ENCODE results near the gene CDYL. TPM values are rescaled to one million over a fixed set of nuclear protein-coding genes. Genes with fewer than 3 reads are reported as not detected.

CDYL gene
- total RNA-seq, 1 experiment from 2014 or later, result 60.8 TPM

DNA sequence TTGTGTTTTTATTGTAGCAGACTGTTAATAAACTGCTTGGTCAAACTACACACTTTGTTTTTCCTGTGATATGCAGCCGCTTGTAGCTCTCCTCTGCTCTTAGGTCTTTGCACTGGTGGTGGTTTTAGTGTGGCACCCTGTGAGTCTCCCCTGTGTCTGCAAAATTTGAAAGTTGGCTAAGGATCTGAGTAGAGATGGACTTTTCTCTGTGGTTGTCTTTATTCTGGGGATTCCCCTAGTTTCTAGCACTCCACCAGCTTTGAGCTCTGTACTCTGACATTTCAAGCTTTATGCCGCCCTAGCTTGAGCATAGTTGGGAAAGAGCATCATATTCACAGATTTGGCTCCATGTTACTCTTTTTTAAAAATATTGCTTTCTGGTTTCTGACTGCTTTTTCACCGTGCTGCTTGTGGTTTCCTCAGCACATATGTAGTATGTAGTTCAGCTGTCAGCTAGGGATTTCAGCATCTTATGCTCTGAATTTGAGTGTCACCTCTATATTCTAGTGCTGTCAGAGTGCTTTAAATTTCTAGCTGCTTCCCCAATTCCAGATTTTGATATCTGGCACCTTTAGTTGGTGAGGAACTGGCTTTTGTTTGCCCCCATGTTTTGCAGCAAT, 25.4 kb downstream of the CDYL start:
- ChIA-PET CTCF (no interaction called here), POLR2A (ENCODE audit: unreplicated experiment) (no interaction called here)
- no peak for DNase-seq
- no TSS peak for BruUV-seq (replicated peaks)
- Histone ChIP-seq H3K36me3 (ENCODE audit: low read depth) (no peaks in the 10 kb centered on the region), H3K4me3 (no peak overlapping the region), H3K4me1 (replicated peaks; ENCODE audit: insufficient read depth) (no peaks in the 10 kb centered on the region), H3F3A (ENCODE audit: insufficient read depth, low read depth) (no peaks in the 10 kb centered on the region), H3K79me2 (ENCODE audit: low read depth) (peaks cover 44% of the 10 kb centered on the region), H4K20me1 (ENCODE audit: insufficient read depth) (no peaks in the 10 kb centered on the region), H3K9me3 (ENCODE audit: insufficient read depth, low read depth) (no peaks in the 10 kb centered on the region), H3K4me2 (no peak overlapping the region), H2AFZ (no peak overlapping the region), H3K9me2 (ENCODE audit: insufficient read depth) (no peaks in the 10 kb centered on the region), H3K27me3 (ENCODE audit: insufficient read depth, low read depth) (no peaks in the 10 kb centered on the region), H3K27ac (no peak overlapping the region)
- TF ChIP-seq, protein P1, sequence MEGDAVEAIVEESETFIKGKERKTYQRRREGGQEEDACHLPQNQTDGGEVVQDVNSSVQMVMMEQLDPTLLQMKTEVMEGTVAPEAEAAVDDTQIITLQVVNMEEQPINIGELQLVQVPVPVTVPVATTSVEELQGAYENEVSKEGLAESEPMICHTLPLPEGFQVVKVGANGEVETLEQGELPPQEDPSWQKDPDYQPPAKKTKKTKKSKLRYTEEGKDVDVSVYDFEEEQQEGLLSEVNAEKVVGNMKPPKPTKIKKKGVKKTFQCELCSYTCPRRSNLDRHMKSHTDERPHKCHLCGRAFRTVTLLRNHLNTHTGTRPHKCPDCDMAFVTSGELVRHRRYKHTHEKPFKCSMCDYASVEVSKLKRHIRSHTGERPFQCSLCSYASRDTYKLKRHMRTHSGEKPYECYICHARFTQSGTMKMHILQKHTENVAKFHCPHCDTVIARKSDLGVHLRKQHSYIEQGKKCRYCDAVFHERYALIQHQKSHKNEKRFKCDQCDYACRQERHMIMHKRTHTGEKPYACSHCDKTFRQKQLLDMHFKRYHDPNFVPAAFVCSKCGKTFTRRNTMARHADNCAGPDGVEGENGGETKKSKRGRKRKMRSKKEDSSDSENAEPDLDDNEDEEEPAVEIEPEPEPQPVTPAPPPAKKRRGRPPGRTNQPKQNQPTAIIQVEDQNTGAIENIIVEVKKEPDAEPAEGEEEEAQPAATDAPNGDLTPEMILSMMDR (conservative IDR thresholded peaks at IDR 0.05), result no peak
- no peak for TF ChIP-seq EZH2 (IDR thresholded peaks at IDR 0.05; ENCODE audit: low read depth)
- intact Hi-C loops (cut with micrococcal nuclease; ENCODE audit: unreplicated experiment), result no loop called here

DNA sequence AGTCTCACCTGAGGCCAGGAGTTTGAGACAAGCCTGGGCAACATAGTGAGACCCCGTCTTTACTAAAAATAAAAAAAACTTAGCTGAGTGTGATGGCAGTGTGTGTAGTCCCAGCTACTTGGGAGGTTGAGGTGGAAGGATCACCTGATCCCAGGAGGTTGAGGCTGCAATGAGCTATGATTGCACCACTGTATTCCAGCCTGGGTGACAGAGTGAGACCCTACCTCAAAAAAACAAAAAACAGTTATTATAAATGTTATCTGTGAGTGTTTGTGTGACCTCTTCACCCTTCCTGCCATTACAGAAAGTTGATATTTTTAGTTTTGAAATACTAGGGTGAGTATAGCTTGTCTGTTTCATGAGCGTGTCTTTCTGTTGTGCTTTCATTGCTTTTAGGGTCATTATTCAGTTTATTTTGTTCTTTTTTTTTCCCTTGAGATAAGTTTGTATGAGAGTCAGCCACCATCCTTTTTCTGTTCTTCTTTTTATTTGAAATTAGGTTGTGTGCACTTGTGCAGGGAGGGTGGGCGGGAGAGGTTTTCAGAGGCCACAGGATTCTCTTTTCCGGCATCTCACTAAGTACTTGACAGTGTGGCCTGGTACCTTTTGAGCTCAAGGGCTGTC, 26.2 kb downstream of the CDYL start:
- H3K27me3 ChIP-seq (ENCODE audit: insufficient read depth, low read depth), result no peaks in the 10 kb centered on the region
- H4K20me1 ChIP-seq (ENCODE audit: insufficient read depth), result no peaks in the 10 kb centered on the region
- BruUV-seq (replicated peaks), result no TSS peak
- no peak for TF ChIP-seq EZH2 (IDR thresholded peaks at IDR 0.05; ENCODE audit: low read depth)
- TF ChIP-seq, protein P1 (conservative IDR thresholded peaks at IDR 0.05), result no peak
- peaks cover 38% of the 10 kb centered on the region for H3K79me2 ChIP-seq (ENCODE audit: low read depth)
- no peaks in the 10 kb centered on the region for H3K9me2 ChIP-seq (ENCODE audit: insufficient read depth)
- H3K36me3 ChIP-seq (ENCODE audit: low read depth), result no peaks in the 10 kb centered on the region
- no peak overlapping the region for H3K4me2 ChIP-seq
- H3K27ac ChIP-seq, result no peak overlapping the region
- intact Hi-C loops (cut with micrococcal nuclease; ENCODE audit: unreplicated experiment), result no loop called here
- no peak overlapping the region for H2AFZ ChIP-seq
- no peak overlapping the region for H3K4me3 ChIP-seq
- H3K4me1 ChIP-seq (replicated peaks; ENCODE audit: insufficient read depth), result no peaks in the 10 kb centered on the region
- no peak for DNase-seq
- no peaks in the 10 kb centered on the region for H3F3A ChIP-seq (ENCODE audit: insufficient read depth, low read depth)
- ChIA-PET CTCF (no interaction called here), POLR2A (ENCODE audit: unreplicated experiment) (no interaction called here)
- no peaks in the 10 kb centered on the region for H3K9me3 ChIP-seq (ENCODE audit: insufficient read depth, low read depth)

DNA sequence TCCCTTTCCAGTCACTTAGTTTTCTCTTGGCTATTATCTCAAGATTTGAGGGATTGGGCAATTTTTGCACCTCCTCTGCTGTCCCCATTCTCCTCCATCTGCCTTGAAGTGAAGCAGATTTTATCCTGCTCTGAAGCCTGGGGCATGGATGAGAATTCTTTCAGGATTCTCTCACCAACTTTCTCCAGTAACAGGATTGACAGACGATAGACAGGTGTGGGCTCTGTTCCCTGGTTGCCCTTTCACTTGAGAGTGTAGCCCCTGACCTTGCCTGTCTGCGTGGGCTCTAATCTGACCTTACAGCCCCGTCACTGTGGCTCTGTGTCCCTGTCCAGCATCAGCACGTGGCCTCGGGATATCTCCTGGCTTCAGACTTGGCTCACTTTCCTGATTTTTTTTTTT, 27.1 kb downstream of the CDYL start:
- H3K27me3 ChIP-seq (ENCODE audit: insufficient read depth, low read depth), result no peaks in the 10 kb centered on the region
- no peak overlapping the region for H3K4me2 ChIP-seq
- no peaks in the 10 kb centered on the region for H3K9me2 ChIP-seq (ENCODE audit: insufficient read depth)
- intact Hi-C loops (cut with micrococcal nuclease; ENCODE audit: unreplicated experiment), result no loop called here
- DNase-seq, result no peak
- H3K4me3 ChIP-seq, result no peak overlapping the region
- POLR2A ChIA-PET (ENCODE audit: unreplicated experiment), result no interaction called here
- no peaks in the 10 kb centered on the region for H3K36me3 ChIP-seq (ENCODE audit: low read depth)
- peaks cover 40% of the 10 kb centered on the region for H3K79me2 ChIP-seq (ENCODE audit: low read depth)
- CTCF ChIA-PET, result no interaction called here
- BruUV-seq (replicated peaks), result no TSS peak
- no peaks in the 10 kb centered on the region for H3F3A ChIP-seq (ENCODE audit: insufficient read depth, low read depth)
- H4K20me1 ChIP-seq (ENCODE audit: insufficient read depth), result no peaks in the 10 kb centered on the region
- no peak for TF ChIP-seq EZH2 (IDR thresholded peaks at IDR 0.05; ENCODE audit: low read depth)
- H3K9me3 ChIP-seq (ENCODE audit: insufficient read depth, low read depth), result no peaks in the 10 kb centered on the region
- no peak overlapping the region for H3K27ac ChIP-seq
- H3K4me1 ChIP-seq (replicated peaks; ENCODE audit: insufficient read depth), result no peaks in the 10 kb centered on the region
- no peak overlapping the region for H2AFZ ChIP-seq

DNA sequence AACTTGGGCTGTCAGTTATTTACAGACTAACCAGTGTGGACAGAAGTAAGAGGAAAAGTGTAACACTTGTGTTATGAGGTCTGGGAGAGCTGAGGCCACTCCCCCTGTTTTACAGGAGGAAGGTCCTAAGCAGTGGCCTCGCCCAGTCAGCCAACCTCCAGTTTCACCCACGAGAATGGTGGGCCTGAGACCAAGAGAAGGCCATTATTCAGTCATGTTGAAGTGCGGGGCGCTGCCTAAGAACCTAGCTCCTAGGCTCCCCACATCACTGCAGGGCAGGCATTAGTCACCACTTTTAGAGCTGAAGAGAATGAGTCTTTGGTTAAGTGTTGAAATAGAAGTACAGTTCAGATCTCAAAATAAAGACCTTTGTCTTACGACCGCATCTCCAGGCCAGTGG, 27.9 kb downstream of the CDYL start:
- DNase-seq, result peak in 1 of 2 experiments; percentile 9

More for the DNA sequence above, 27.9 kb downstream of the CDYL start:
- no peak overlapping the region for H3K4me2 ChIP-seq
- no peaks in the 10 kb centered on the region for H3K27me3 ChIP-seq (ENCODE audit: insufficient read depth, low read depth)
- POLR2A ChIA-PET (ENCODE audit: unreplicated experiment), result no interaction called here
- no peaks in the 10 kb centered on the region for H3K36me3 ChIP-seq (ENCODE audit: low read depth)
- no peak overlapping the region for H3K4me3 ChIP-seq
- no peaks in the 10 kb centered on the region for H3K9me2 ChIP-seq (ENCODE audit: insufficient read depth)
- intact Hi-C loops (cut with micrococcal nuclease; ENCODE audit: unreplicated experiment), result no loop called here
- no peaks in the 10 kb centered on the region for H4K20me1 ChIP-seq (ENCODE audit: insufficient read depth)
- H3K79me2 ChIP-seq (ENCODE audit: low read depth), result peaks cover 48% of the 10 kb centered on the region
- no TSS peak for BruUV-seq (replicated peaks)
- no peaks in the 10 kb centered on the region for H3K9me3 ChIP-seq (ENCODE audit: insufficient read depth, low read depth)
- no peaks in the 10 kb centered on the region for H3K4me1 ChIP-seq (replicated peaks; ENCODE audit: insufficient read depth)
- CTCF ChIA-PET, result no interaction called here
- H3F3A ChIP-seq (ENCODE audit: insufficient read depth, low read depth), result no peaks in the 10 kb centered on the region
- TF ChIP-seq EZH2 (IDR thresholded peaks at IDR 0.05; ENCODE audit: low read depth), result no peak
- TF ChIP-seq, protein P1 (conservative IDR thresholded peaks at IDR 0.05), result no peak
- no peak overlapping the region for H3K27ac ChIP-seq
- no peak overlapping the region for H2AFZ ChIP-seq

Data from PC-9 (cell line).